ENCODE data around the gene TRMO.

DNA sequence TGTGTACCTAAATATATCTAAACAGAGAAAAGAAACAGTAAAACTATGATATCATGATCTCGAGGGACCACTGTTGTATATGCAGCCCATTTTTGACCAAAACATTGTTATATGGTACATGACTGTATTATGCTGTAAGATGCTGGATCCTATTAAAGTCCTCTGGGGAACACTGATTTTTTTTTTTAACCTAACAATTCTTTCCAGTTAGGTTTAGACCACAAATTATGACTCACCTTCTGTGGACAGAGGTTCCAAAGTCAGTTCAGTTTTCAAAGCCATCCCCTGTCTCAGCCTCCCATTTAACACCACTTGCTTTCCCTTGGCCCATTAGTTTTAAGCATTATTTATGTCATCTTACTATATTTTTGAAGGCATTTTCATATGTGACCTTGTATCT lies 27.1 kb downstream of the TRMO start:
- TF ChIP-seq ZNF529 (tag by site-specific recombination; IDR thresholded peaks at IDR 0.05; ENCODE audit: insufficient replicate concordance), result no peak
- TF ChIP-seq GLIS2 (tag by site-specific recombination; IDR thresholded peaks at IDR 0.05), result no peak
- no peak for TF ChIP-seq ZBTB44 (tag by site-specific recombination; IDR thresholded peaks at IDR 0.05)
- TF ChIP-seq, protein P1, sequence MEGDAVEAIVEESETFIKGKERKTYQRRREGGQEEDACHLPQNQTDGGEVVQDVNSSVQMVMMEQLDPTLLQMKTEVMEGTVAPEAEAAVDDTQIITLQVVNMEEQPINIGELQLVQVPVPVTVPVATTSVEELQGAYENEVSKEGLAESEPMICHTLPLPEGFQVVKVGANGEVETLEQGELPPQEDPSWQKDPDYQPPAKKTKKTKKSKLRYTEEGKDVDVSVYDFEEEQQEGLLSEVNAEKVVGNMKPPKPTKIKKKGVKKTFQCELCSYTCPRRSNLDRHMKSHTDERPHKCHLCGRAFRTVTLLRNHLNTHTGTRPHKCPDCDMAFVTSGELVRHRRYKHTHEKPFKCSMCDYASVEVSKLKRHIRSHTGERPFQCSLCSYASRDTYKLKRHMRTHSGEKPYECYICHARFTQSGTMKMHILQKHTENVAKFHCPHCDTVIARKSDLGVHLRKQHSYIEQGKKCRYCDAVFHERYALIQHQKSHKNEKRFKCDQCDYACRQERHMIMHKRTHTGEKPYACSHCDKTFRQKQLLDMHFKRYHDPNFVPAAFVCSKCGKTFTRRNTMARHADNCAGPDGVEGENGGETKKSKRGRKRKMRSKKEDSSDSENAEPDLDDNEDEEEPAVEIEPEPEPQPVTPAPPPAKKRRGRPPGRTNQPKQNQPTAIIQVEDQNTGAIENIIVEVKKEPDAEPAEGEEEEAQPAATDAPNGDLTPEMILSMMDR (tag by site-specific recombination; IDR thresholded peaks at IDR 0.05), result no peak
- no peak for TF ChIP-seq ZNF654 (tag by site-specific recombination; IDR thresholded peaks at IDR 0.05; ENCODE audit: low read depth)
- TF ChIP-seq ZBTB48 (tag by site-specific recombination; IDR thresholded peaks at IDR 0.05), result no peak
- TF ChIP-seq ZNF701 (tag by site-specific recombination; IDR thresholded peaks at IDR 0.05), result no peak

Data from HEK293 (cell line).